Lower leg skin (tissue), 4 donors: ENCODE measurements around the gene POMT2. TPM values are rescaled to one million over a fixed set of nuclear protein-coding genes. Genes with fewer than 3 reads are reported as not detected.
A peak's percentile ranks its signal among the peaks of the same experiment; 100 is the strongest.

ENCODE experiments used
- DNase-seq, 2 donors: peaks; one replicate each; pipeline ENCODE4 v3.0.0-alpha.2; 2019; ENCODE audit warnings: low spot score in 2 of 2
- H3K4me3 ChIP-seq: fragments of 200-600 bp; sonication (generic); 2 replicates; pipeline ENCODE4 v1.5.1; 2017; ENCODE audit warnings: mild to moderate bottlenecking, low read depth; ENCODE audit not compliant: poor library complexity, severe bottlenecking
- POLR2A ChIP-seq, 2 donors: fragments of 450-650 bp; IDR thresholded peaks; one replicate each; pipeline ENCODE4 v1.6.1; 2016 to 2017; ENCODE audit warnings: antibody characterized with exemption in 2 of 2, mild to moderate bottlenecking in 1 of 2, moderate library complexity in 1 of 2
- WGBS, 2 donors: methylation state at CpG; one replicate each; pipeline ENCODE4 v1.1.5; 2018; 5-methylcytosine and 5-hydroxymethylcytosine counted together
- intact Hi-C: fragments of 100-400 bp; cut with DNase I; formaldehyde crosslinking; loops from one replicate; pipeline ENCODE4 v1.15.0; 2023; ENCODE audit warnings: low total_unique reads
- total RNA-seq, 4 donors: library from RNA; depleted of rRNA; stranded (reverse); fragments of >200 nt; gene quantifications; one replicate each; pipeline ENCODE4 v1.1.0, GENCODE V29; 2016
- TF ChIP-seq, protein P1 (sequence below), 3 donors: fragments of 450-650 bp; IDR thresholded peaks; one replicate each; pipeline ENCODE4 v1.5.1; 2016; ENCODE audit warnings: antibody characterized with exemption in 3 of 3, mild to moderate bottlenecking in 3 of 3, moderate library complexity in 2 of 3

Gene POMT2, protein sequence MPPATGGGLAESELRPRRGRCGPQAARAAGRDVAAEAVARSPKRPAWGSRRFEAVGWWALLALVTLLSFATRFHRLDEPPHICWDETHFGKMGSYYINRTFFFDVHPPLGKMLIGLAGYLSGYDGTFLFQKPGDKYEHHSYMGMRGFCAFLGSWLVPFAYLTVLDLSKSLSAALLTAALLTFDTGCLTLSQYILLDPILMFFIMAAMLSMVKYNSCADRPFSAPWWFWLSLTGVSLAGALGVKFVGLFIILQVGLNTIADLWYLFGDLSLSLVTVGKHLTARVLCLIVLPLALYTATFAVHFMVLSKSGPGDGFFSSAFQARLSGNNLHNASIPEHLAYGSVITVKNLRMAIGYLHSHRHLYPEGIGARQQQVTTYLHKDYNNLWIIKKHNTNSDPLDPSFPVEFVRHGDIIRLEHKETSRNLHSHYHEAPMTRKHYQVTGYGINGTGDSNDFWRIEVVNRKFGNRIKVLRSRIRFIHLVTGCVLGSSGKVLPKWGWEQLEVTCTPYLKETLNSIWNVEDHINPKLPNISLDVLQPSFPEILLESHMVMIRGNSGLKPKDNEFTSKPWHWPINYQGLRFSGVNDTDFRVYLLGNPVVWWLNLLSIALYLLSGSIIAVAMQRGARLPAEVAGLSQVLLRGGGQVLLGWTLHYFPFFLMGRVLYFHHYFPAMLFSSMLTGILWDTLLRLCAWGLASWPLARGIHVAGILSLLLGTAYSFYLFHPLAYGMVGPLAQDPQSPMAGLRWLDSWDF
- total RNA-seq = 10 to 100 TPM in 3 of 4 donors, 1 to 10 TPM in 1; 9.1 to 23.0 (median 15.9) TPM

DNA sequence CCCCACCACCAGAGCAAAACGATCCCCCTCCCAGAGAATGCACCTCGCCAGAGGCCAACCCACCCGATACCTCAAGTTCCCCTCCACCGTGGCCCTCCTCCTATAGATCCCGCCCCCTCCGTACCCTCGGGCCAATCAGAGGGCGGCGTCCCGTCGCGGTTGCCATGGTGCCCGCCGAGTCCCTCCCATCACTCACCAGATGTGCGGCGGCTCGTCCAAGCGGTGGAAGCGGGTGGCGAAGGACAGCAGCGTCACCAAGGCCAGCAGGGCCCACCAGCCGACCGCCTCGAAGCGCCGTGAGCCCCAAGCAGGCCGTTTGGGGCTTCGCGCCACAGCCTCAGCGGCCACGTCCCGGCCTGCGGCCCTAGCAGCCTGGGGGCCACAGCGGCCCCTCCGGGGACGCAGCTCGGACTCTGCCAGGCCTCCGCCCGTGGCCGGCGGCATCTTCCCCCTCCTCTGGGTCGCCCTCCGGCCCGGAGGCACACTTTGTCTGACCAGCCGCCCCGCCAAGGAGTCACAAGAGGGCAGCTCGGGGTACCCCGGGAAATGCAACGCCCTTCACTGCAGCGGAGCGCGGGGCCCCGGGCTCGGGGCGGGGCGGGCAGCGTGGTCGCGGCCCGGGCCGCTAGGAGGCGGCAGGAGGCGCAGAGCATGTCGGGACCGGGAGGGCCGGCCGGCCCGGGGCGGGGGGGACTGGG lies at the start of gene POMT2:
Gene POMT2 (minus strand): TSS at position 646 of the 698 bp plus-strand sequence. CDS start 202 bp downstream, at position 444.
- peak within 1 kb of the TSS; percentile 97 for H3K4me3 ChIP-seq
- intact Hi-C loops = no loop called here

DNA sequence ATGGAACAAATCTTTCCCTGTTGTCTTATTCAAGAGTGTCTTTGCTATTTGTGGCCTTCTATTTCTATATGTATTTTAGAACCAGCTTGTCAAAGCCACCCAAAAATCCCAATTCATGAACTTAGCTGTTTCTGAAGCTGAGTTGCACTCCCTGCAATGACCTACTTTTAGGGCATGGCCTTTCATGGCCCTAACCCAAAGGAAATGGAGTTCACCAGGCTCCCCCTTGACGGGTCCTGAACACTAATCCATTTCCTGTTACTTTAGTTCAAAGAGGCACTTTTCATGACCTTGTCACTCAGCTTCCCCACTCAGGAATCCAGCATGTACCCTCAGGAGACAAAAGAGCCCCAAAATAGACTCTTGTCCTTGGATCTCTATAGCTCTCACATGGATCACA lies 48.6 kb upstream of the POMT2 start:
- no peak for DNase-seq
- WGBS, 2 donors = 57 to 80% methylated on average over 1 of the region's 1 CpG
- intact Hi-C loops = no loop called here
- TF ChIP-seq POLR2A (IDR thresholded peaks at IDR 0.05) = no peak
- TF ChIP-seq, protein P1, sequence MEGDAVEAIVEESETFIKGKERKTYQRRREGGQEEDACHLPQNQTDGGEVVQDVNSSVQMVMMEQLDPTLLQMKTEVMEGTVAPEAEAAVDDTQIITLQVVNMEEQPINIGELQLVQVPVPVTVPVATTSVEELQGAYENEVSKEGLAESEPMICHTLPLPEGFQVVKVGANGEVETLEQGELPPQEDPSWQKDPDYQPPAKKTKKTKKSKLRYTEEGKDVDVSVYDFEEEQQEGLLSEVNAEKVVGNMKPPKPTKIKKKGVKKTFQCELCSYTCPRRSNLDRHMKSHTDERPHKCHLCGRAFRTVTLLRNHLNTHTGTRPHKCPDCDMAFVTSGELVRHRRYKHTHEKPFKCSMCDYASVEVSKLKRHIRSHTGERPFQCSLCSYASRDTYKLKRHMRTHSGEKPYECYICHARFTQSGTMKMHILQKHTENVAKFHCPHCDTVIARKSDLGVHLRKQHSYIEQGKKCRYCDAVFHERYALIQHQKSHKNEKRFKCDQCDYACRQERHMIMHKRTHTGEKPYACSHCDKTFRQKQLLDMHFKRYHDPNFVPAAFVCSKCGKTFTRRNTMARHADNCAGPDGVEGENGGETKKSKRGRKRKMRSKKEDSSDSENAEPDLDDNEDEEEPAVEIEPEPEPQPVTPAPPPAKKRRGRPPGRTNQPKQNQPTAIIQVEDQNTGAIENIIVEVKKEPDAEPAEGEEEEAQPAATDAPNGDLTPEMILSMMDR (IDR thresholded peaks at IDR 0.05) = no peak
- H3K4me3 ChIP-seq = no peak overlapping the region

More for the DNA sequence above, at the start of gene POMT2:
- WGBS, 2 donors = 0 to 1% methylated on average over 22 to 33 of the region's 69 CpGs
- TF ChIP-seq, protein P1 (IDR thresholded peaks at IDR 0.05) = peak in 1 of 3 donors; percentile 46
- TF ChIP-seq POLR2A (IDR thresholded peaks at IDR 0.05) = no peak
- DNase-seq = peak; percentile 92 to 99

DNA sequence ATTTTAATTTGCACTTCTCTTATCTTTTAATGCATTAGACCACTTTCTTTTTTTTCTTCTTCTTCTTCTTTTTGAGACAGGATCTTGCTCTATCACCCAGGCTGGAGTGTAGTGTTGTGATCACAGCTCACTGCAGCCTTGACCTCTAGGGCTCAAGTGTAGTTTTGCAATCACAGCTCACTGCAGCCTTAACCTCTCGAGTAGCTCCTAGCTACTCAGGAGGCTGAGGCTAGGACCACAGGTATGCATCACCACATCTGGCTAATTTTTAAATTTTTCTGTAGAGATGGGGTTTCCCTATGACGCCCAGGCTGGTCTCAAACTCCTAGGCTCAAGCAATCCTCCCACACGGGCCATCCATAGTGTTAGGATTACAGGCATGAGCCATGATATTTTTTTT lies 43.5 kb upstream of the POMT2 start:
- intact Hi-C loops = no loop called here
- DNase-seq = no peak
- WGBS, 2 donors = 94% methylated on average over 3 of the region's 3 CpGs
- no peak overlapping the region for H3K4me3 ChIP-seq
- TF ChIP-seq, protein P1 (IDR thresholded peaks at IDR 0.05) = no peak
- no peak for TF ChIP-seq POLR2A (IDR thresholded peaks at IDR 0.05)

DNA sequence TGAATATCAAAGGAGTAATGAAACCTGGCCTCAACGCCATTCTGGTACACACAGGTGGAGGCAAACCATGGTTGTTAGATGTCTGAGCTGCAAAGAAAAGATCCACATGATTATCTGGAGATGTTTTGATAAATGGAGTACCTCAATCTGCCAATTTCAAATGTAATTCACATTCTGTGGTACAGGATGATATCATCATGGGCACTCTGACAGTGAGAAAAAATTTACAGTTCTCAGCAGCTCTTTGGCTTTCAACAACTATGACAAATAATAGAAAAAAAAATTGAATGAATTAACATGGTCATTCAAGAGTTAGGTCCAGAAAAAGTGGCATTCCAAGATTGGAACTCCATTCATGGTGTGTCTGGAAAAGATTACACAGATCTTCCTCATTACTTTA lies 38.9 kb upstream of the POMT2 start:
- TF ChIP-seq POLR2A (IDR thresholded peaks at IDR 0.05) = no peak
- WGBS, 2 donors = 79 to 81% methylated on average over 1 of the region's 1 CpG
- DNase-seq = no peak
- intact Hi-C loops = no loop called here
- H3K4me3 ChIP-seq = no peak overlapping the region

DNA sequence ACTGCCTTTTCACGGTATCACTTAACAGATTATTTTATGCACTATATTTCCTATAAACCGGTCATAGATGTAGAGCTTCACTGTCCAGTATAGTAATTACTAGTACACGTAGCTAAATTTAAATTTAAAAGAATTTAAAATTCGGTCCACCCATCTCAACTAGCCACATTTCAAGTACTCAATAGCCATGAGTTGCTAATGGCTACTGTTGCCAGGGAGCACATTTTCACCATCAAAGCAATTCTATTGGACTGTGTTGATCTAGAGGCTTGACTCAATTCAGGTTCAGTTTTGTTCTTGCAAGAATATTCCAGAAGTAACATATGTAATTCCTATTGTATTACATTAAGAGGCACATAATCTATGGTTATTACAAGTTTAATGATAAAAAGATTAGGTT lies 36.2 kb upstream of the POMT2 start:
- DNase-seq = no peak
- H3K4me3 ChIP-seq = no peak overlapping the region
- intact Hi-C loops = no loop called here
- TF ChIP-seq, protein P1 (IDR thresholded peaks at IDR 0.05) = no peak
- no peak for TF ChIP-seq POLR2A (IDR thresholded peaks at IDR 0.05)
- WGBS, 2 donors = 94 to 97% methylated on average over 4 of the region's 4 CpGs

DNA sequence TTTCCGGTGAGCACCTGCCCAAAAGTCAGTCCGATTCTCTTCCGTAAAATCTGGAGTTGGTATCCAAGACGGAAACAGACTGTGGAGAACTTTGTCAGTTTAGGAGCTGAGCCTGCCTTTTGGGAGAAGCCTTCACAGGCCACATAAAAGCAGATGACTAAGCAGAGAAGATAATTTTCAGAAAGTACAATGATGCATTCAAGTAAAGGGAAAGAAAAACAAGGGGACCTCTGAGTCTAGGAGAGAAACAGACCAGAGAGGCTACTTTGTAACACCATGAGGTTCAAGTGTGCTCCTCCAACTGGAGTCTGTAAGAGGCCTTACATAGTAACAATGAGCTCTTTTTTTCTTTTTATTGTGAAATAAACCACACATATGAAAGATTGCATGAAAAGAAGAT lies 35.1 kb upstream of the POMT2 start:
- 92 to 98% methylated on average over 4 of the region's 4 CpGs for WGBS, 2 donors
- intact Hi-C loops = no loop called here
- TF ChIP-seq, protein P1 (IDR thresholded peaks at IDR 0.05) = no peak
- TF ChIP-seq POLR2A (IDR thresholded peaks at IDR 0.05) = no peak

More for the DNA sequence above, 35.1 kb upstream of the POMT2 start:
- DNase-seq = no peak
- H3K4me3 ChIP-seq = no peak overlapping the region
